Raji (cell line): ENCODE data around the gene MET.

Source experiments
- POLR2A ChIP-seq: IDR thresholded peaks from 2 replicates; pipeline ENCODE4 v1.6.1; 2011; ENCODE audit warnings: low read depth, low read length, control low read depth; ENCODE audit not compliant: insufficient read depth

MET gene

GRCh38 chr7:116762971-116763370 lies 91.0 kb downstream of the MET start:
- no peak for TF ChIP-seq POLR2A

GRCh38 chr7:116763647-116764046 lies 91.7 kb downstream of the MET start:
- TF ChIP-seq POLR2A, result no peak

- no peak for TF ChIP-seq POLR2A
Observed at GRCh38 chr7:116766881-116767280, 94.9 kb downstream of the MET start.

GRCh38 chr7:116769546-116769945 lies 97.5 kb downstream of the MET start:
- no peak for TF ChIP-seq POLR2A

GRCh38 chr7:116770941-116771340 lies 98.9 kb downstream of the MET start:
- TF ChIP-seq POLR2A, result no peak

- no peak for TF ChIP-seq POLR2A
Observed at GRCh38 chr7:116771640-116772039, 99.6 kb downstream of the MET start.

GRCh38 chr7:116772423-116772863 lies 100.4 kb downstream of the MET start:
- no peak for TF ChIP-seq POLR2A

- TF ChIP-seq POLR2A, result no peak
Observed at GRCh38 chr7:116772926-116773749, 101.1 kb downstream of the MET start.

GRCh38 chr7:116776046-116776445 lies 104.0 kb downstream of the MET start:
- no peak for TF ChIP-seq POLR2A

GRCh38 chr7:116776610-116777289 lies 104.8 kb downstream of the MET start:
- TF ChIP-seq POLR2A, result no peak

GRCh38 chr7:116777651-116778281 lies 105.8 kb downstream of the MET start:
- TF ChIP-seq POLR2A, result no peak

- no peak for TF ChIP-seq POLR2A
Observed at GRCh38 chr7:116779216-116779615, 107.2 kb downstream of the MET start.

- TF ChIP-seq POLR2A, result no peak
Observed at GRCh38 chr7:116779931-116780330, 107.9 kb downstream of the MET start.

- TF ChIP-seq POLR2A, result no peak
Observed at GRCh38 chr7:116780521-116780920, 108.5 kb downstream of the MET start.

GRCh38 chr7:116780966-116781365 lies 109.0 kb downstream of the MET start:
- TF ChIP-seq POLR2A, result no peak

- no peak for TF ChIP-seq POLR2A
Observed at GRCh38 chr7:116781584-116781983, 109.6 kb downstream of the MET start.
